ENCODE data around the gene HDAC4.

The HDAC4 gene

DNA sequence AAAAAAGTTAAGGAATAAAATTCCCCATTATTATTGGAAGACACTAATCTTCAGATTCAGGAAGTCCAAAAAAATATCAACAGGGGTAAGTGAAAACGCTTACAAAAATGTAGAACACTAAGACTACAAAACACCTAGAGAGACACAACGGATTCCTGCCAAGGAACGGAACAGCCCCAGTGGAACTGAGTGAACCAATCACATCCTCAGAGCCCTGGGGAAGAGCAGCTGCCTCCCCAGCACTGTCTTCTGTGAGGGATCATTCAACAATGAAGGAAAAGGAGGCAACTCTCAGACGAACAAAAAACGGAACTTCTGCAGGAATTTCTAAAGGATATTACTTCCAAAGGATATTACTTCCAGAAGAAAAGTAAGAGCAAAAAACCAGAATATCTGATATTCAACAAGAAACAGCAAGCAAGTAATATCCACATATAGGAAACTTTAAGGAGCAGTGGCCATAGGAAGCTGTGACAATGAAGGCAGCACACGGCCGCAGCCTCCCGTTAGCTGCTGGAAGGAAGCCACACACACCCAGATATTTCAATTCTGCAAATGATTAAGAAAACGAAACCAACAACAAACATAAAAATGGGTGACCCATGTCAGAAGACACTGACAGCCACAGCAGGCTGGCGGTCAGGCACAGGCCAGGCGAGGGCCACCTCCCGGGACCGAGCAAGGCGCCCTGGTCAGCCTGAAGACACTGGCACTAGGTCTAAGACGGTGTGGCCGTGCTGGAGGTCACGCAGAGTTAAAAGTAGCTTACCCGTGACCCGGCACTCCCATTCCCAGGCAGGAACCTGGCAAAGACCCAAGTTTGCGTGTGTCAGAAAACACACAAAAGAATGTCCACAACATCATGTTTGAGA lies 81.8 kb downstream of the HDAC4 start:
- Histone ChIP-seq H3K4me1 (ENCODE audit: control insufficient read depth, insufficient read depth, low read length) (no peaks in the 10 kb centered on the region), H3K9me3 (ENCODE audit: control insufficient read depth, insufficient read depth, low read length) (no peaks in the 10 kb centered on the region), H3K9ac (ENCODE audit: low read depth, low read length) (no peak overlapping the region), H3K36me3 (ENCODE audit: control insufficient read depth, insufficient read depth, low read length) (peaks cover 8% of the 10 kb centered on the region), H3K27me3 (ENCODE audit: control insufficient read depth, insufficient read depth, low read length) (no peaks in the 10 kb centered on the region), H3K4me3 (ENCODE audit: low read depth, low read length) (no peak overlapping the region)

- Histone ChIP-seq H3K4me1 (ENCODE audit: control insufficient read depth, insufficient read depth, low read length) (no peaks in the 10 kb centered on the region), H3K9ac (ENCODE audit: low read depth, low read length) (no peak overlapping the region)
Measured at GRCh38 chr2:239318151-239318611, 82.6 kb downstream of the HDAC4 start.

GRCh38 chr2:239316562-239317465 lies 84.0 kb downstream of the HDAC4 start:
- no peaks in the 10 kb centered on the region for H3K27me3 ChIP-seq (ENCODE audit: control insufficient read depth, insufficient read depth, low read length)
- no peaks in the 10 kb centered on the region for H3K4me1 ChIP-seq (ENCODE audit: control insufficient read depth, insufficient read depth, low read length)
- H3K4me3 ChIP-seq (ENCODE audit: low read depth, low read length), result no peak overlapping the region
- H3K9ac ChIP-seq (ENCODE audit: low read depth, low read length), result no peak overlapping the region
- H3K9me3 ChIP-seq (ENCODE audit: control insufficient read depth, insufficient read depth, low read length), result no peaks in the 10 kb centered on the region
- peaks cover 4% of the 10 kb centered on the region for H3K36me3 ChIP-seq (ENCODE audit: control insufficient read depth, insufficient read depth, low read length)

More at GRCh38 chr2:239318151-239318611, 82.6 kb downstream of the HDAC4 start:
- Histone ChIP-seq H3K9me3 (ENCODE audit: control insufficient read depth, insufficient read depth, low read length) (no peaks in the 10 kb centered on the region), H3K4me3 (ENCODE audit: low read depth, low read length) (no peak overlapping the region), H3K36me3 (ENCODE audit: control insufficient read depth, insufficient read depth, low read length) (peaks cover 8% of the 10 kb centered on the region), H3K27me3 (ENCODE audit: control insufficient read depth, insufficient read depth, low read length) (no peaks in the 10 kb centered on the region)

GRCh38 chr2:239315308-239315707 lies 85.5 kb downstream of the HDAC4 start:
- H3K4me3 ChIP-seq (ENCODE audit: low read depth, low read length), result no peak overlapping the region
- H3K27me3 ChIP-seq (ENCODE audit: control insufficient read depth, insufficient read depth, low read length), result no peaks in the 10 kb centered on the region
- no peaks in the 10 kb centered on the region for H3K4me1 ChIP-seq (ENCODE audit: control insufficient read depth, insufficient read depth, low read length)
- H3K36me3 ChIP-seq (ENCODE audit: control insufficient read depth, insufficient read depth, low read length), result peaks cover 4% of the 10 kb centered on the region
- no peaks in the 10 kb centered on the region for H3K9me3 ChIP-seq (ENCODE audit: control insufficient read depth, insufficient read depth, low read length)
- no peak overlapping the region for H3K9ac ChIP-seq (ENCODE audit: low read depth, low read length)

- Histone ChIP-seq H3K4me1 (ENCODE audit: control insufficient read depth, insufficient read depth, low read length) (no peaks in the 10 kb centered on the region), H3K36me3 (ENCODE audit: control insufficient read depth, insufficient read depth, low read length) (peaks cover 4% of the 10 kb centered on the region), H3K4me3 (ENCODE audit: low read depth, low read length) (no peak overlapping the region), H3K27me3 (ENCODE audit: control insufficient read depth, insufficient read depth, low read length) (no peaks in the 10 kb centered on the region), H3K9ac (ENCODE audit: low read depth, low read length) (no peak overlapping the region), H3K9me3 (ENCODE audit: control insufficient read depth, insufficient read depth, low read length) (no peaks in the 10 kb centered on the region)
Measured at GRCh38 chr2:239313776-239314175, 87.0 kb downstream of the HDAC4 start.

DNA sequence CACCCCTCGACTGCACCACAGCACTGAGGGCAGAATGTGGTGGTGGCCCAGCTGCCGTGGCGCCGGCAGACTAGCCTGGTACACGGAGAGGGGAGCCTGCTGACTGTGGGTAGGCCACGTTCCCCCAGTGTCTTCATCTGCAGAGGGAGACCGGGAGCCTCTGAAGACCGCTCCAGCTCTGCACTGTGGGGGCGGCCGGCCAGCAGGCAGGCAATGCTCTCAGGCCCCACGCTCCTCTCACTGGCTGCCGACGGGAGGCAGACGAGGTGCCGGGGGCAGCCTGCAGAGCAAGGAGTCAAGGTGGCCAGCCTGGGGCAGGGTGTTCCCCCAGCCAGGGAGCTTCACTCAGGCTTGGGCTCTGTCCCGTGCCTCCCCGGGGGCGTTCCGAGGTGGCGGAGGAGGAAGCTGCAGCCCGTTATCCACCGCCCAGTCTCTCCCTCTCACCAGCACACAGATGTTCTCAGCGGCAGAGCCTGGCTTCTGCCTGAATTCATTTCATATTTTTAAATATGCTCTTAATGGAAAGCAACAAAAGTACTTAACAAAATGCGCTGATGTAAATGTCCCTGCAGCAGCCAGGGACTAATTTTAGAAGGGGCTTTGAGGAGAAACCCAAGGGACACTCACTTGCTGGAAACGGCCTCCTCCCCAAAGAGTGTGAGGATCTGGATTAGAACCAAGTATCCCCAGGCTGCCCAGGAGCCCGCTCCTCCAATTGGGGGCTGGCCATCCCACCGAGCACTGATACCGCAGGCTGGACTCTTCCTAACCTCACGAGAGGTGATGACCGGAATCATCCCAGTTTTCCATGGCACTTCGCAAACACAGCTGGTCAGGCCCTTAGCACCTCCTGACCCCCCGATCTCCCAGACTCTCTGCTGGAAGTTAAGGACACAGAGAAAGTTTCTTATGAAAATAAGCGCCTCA lies 87.8 kb downstream of the HDAC4 start:
- Histone ChIP-seq H3K9ac (ENCODE audit: low read depth, low read length) (no peak overlapping the region), H3K27me3 (ENCODE audit: control insufficient read depth, insufficient read depth, low read length) (no peaks in the 10 kb centered on the region), H3K36me3 (ENCODE audit: control insufficient read depth, insufficient read depth, low read length) (peaks cover 4% of the 10 kb centered on the region), H3K9me3 (ENCODE audit: control insufficient read depth, insufficient read depth, low read length) (no peaks in the 10 kb centered on the region), H3K4me1 (ENCODE audit: control insufficient read depth, insufficient read depth, low read length) (no peaks in the 10 kb centered on the region), H3K4me3 (ENCODE audit: low read depth, low read length) (no peak overlapping the region)

DNA sequence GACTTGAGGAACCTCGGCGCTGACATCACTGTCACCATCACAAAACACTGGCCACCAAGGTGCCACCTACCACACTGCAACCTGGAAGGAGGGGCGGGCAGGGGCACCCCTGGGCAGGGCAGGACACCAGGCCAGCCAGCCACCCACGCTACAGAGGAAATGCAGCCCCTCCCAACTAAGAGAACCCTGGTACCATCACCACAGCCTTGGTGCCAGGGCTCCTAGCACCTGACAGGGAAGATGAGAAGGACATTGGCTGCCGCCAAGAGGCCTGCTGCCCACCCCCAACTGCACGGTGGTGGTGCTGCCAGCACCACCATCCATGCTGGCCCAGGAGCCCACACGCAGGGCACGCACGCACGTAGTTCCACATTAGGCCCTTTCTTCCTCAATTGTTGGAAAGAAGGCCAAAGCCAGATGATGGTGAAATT lies 88.7 kb downstream of the HDAC4 start:
- Histone ChIP-seq H3K36me3 (ENCODE audit: control insufficient read depth, insufficient read depth, low read length) (peaks cover 4% of the 10 kb centered on the region), H3K4me3 (ENCODE audit: low read depth, low read length) (no peak overlapping the region), H3K9ac (ENCODE audit: low read depth, low read length) (no peak overlapping the region), H3K9me3 (ENCODE audit: control insufficient read depth, insufficient read depth, low read length) (no peaks in the 10 kb centered on the region), H3K27me3 (ENCODE audit: control insufficient read depth, insufficient read depth, low read length) (no peaks in the 10 kb centered on the region), H3K4me1 (ENCODE audit: control insufficient read depth, insufficient read depth, low read length) (no peaks in the 10 kb centered on the region)

GRCh38 chr2:239311132-239312040 lies 89.4 kb downstream of the HDAC4 start:
- H3K36me3 ChIP-seq (ENCODE audit: control insufficient read depth, insufficient read depth, low read length), result peaks cover 4% of the 10 kb centered on the region
- no peaks in the 10 kb centered on the region for H3K27me3 ChIP-seq (ENCODE audit: control insufficient read depth, insufficient read depth, low read length)
- H3K9ac ChIP-seq (ENCODE audit: low read depth, low read length), result no peak overlapping the region
- no peak overlapping the region for H3K4me3 ChIP-seq (ENCODE audit: low read depth, low read length)
- H3K9me3 ChIP-seq (ENCODE audit: control insufficient read depth, insufficient read depth, low read length), result no peaks in the 10 kb centered on the region
- H3K4me1 ChIP-seq (ENCODE audit: control insufficient read depth, insufficient read depth, low read length), result no peaks in the 10 kb centered on the region

GRCh38 chr2:239310401-239311061 lies 90.3 kb downstream of the HDAC4 start:
- Histone ChIP-seq H3K9ac (ENCODE audit: low read depth, low read length) (no peak overlapping the region), H3K4me1 (ENCODE audit: control insufficient read depth, insufficient read depth, low read length) (no peaks in the 10 kb centered on the region), H3K9me3 (ENCODE audit: control insufficient read depth, insufficient read depth, low read length) (no peaks in the 10 kb centered on the region)

More at GRCh38 chr2:239310401-239311061, 90.3 kb downstream of the HDAC4 start:
- no peak overlapping the region for H3K4me3 ChIP-seq (ENCODE audit: low read depth, low read length)
- H3K27me3 ChIP-seq (ENCODE audit: control insufficient read depth, insufficient read depth, low read length), result no peaks in the 10 kb centered on the region
- H3K36me3 ChIP-seq (ENCODE audit: control insufficient read depth, insufficient read depth, low read length), result peaks cover 4% of the 10 kb centered on the region

All from iPS-15b (cell line).